MM.1S (cell line): ENCODE results near the gene GON7.

ENCODE experiments used
- EZH2 ChIP-seq: fragments of 300-600 bp; sonication (generic); optimal IDR thresholded peaks from 2 replicates; pipeline ENCODE3; 2017; ENCODE audit warnings: low read depth, mild to moderate bottlenecking, antibody characterized with exemption, low read length, mixed read lengths
- EZH2phosphoT487 ChIP-seq: fragments of 300-600 bp; sonication (generic); IDR thresholded peaks from 2 replicates; pipeline ENCODE4 v1.6.1; 2018; ENCODE audit warnings: antibody characterized with exemption, low read length
- TF ChIP-seq, protein P1 (sequence below): fragments of 300-600 bp; sonication (generic); IDR thresholded peaks from 2 replicates; pipeline ENCODE4 v1.5.1; 2016; ENCODE audit warnings: antibody characterized with exemption, low read length, mixed read lengths

DNA sequence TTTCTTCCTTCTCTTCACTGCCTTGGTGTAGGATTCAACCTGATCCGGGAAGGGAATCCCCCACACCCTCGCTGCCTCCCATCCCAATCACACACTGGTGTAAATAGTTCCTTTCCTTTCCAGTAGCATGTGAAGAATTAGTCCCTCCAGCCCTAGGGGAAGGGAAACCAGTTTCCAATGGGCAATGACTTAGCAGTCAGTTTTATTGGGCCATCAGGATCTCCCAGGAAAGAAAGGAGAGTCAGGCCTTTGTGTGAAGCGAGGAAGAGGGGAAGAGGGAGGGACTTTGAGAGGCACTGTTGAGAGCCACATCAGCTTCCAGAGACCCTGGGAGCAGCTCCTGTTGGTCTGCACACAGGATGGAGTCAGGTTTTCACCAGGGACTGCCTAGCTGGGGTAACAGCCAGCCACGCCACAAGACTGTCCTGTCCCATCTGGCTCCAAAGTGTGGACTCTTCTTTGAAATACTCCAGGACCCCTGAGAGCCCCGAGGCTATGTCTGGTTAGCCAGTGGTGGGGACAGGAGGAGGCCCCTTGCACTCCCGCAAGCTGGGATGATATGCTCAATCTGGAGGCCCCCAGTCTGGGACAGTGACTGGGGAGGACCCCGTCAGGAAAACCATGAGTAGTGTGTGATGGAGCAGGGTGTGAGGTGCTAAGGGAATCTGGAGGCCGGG is 50.0 kb downstream of the GON7 start:
- TF ChIP-seq, protein P1, sequence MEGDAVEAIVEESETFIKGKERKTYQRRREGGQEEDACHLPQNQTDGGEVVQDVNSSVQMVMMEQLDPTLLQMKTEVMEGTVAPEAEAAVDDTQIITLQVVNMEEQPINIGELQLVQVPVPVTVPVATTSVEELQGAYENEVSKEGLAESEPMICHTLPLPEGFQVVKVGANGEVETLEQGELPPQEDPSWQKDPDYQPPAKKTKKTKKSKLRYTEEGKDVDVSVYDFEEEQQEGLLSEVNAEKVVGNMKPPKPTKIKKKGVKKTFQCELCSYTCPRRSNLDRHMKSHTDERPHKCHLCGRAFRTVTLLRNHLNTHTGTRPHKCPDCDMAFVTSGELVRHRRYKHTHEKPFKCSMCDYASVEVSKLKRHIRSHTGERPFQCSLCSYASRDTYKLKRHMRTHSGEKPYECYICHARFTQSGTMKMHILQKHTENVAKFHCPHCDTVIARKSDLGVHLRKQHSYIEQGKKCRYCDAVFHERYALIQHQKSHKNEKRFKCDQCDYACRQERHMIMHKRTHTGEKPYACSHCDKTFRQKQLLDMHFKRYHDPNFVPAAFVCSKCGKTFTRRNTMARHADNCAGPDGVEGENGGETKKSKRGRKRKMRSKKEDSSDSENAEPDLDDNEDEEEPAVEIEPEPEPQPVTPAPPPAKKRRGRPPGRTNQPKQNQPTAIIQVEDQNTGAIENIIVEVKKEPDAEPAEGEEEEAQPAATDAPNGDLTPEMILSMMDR = no peak
- TF ChIP-seq EZH2 (no peak), EZH2phosphoT487 (no peak)
